ENCODE results near the gene RFNG.

Gene RFNG

DNA sequence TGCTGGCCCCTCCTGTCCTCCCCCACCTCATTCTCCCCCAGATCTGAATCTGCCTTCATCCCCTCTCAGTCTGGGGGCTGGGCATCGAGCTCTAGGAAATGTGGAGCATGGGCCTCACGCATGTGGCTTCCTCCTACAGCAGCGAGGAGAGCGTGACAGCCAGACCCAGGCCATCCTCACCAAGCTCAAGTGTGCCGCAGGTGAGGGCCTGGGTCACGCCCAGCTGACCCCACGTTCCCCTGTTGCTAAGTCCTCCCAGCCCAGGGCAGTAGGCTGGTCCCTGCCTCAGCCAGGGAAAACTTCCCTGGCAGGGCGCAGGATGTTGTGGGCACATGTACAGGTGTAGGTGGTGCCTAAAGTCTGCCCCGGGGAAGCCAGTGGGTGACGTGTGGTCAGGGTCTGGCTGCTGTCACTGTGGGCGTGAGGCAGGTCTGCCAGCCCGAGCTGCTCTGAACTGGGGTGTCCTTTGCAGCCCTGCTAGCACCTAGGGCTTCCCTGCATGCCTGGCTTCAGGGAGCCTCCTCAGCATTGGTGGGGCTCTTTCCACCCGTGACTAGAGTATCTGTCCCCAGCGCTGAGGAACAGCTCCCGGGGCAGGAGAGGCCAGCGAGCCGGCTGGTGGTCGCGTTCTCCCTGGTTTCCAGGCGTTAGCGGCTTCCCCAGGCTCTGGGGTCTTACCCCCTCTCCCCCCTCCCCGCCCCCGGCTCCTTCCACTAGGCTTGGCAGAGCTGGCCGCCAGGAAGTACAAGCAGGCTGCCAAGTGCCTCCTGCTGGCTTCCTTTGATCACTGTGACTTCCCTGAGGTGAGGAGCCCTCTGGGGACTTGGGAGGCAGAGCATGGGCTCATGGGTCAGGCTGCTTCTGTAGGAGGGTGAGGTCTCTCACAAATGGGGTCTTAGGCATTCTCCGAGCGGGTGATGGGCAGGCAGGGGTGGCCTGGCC lies 3.7 kb upstream of the RFNG start:
- TF ChIP-seq, protein P1, sequence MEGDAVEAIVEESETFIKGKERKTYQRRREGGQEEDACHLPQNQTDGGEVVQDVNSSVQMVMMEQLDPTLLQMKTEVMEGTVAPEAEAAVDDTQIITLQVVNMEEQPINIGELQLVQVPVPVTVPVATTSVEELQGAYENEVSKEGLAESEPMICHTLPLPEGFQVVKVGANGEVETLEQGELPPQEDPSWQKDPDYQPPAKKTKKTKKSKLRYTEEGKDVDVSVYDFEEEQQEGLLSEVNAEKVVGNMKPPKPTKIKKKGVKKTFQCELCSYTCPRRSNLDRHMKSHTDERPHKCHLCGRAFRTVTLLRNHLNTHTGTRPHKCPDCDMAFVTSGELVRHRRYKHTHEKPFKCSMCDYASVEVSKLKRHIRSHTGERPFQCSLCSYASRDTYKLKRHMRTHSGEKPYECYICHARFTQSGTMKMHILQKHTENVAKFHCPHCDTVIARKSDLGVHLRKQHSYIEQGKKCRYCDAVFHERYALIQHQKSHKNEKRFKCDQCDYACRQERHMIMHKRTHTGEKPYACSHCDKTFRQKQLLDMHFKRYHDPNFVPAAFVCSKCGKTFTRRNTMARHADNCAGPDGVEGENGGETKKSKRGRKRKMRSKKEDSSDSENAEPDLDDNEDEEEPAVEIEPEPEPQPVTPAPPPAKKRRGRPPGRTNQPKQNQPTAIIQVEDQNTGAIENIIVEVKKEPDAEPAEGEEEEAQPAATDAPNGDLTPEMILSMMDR (IDR thresholded peaks at IDR 0.05; ENCODE audit: unreplicated experiment in 3 of 3), result no peak
- Mint-ChIP-seq H3K9me3 (no peaks in the 10 kb centered on the region), H3K27me3 (ENCODE audit: low read depth) (no peaks in the 10 kb centered on the region), H3K27ac (no peak overlapping the region), H3K4me1 (peaks cover 9% of the 10 kb centered on the region), H3K4me3 (peak overlapping the region; percentile 48 to 63 (median 59)), H3K36me3 (ENCODE audit: low read depth) (peaks cover 11% of the 10 kb centered on the region)

DNA sequence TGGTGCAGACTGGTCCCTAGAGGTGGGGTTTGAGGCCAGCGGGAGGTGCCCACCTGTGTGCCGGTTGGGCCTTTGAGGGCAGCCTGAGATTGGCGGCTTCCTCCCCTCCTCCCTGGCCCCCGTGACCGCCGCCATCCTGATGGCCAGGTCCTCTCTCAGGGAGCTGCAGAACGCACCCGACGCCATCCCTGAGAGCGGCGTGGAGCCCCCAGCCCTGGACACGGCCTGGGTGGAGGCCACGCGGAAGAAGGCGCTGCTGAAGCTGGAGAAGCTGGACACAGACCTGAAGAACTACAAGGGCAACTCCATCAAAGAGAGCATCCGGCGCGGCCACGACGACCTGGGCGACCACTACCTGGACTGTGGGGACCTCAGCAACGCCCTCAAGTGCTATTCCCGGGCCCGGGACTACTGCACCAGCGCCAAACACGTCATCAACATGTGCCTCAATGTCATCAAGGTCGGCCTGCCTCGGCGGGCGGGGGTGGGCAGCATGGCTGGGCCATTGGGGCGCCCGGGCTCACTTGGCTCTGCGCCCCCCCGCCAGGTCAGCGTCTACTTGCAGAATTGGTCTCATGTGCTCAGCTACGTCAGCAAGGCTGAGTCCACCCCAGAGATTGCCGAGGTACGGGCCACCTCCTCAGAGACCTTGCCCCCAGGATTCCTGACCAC lies 2.9 kb upstream of the RFNG start:
- H3K4me1 Mint-ChIP-seq, result peaks cover 9% of the 10 kb centered on the region
- peaks cover 8% of the 10 kb centered on the region for H3K36me3 Mint-ChIP-seq (ENCODE audit: low read depth)
- no peaks in the 10 kb centered on the region for H3K9me3 Mint-ChIP-seq
- H3K27me3 Mint-ChIP-seq (ENCODE audit: low read depth), result no peaks in the 10 kb centered on the region
- H3K4me3 Mint-ChIP-seq, result peak overlapping the region; percentile 48 to 87 (median 59)
- TF ChIP-seq, protein P1 (IDR thresholded peaks at IDR 0.05; ENCODE audit: unreplicated experiment in 3 of 3), result no peak
- no peak overlapping the region for H3K27ac Mint-ChIP-seq

DNA sequence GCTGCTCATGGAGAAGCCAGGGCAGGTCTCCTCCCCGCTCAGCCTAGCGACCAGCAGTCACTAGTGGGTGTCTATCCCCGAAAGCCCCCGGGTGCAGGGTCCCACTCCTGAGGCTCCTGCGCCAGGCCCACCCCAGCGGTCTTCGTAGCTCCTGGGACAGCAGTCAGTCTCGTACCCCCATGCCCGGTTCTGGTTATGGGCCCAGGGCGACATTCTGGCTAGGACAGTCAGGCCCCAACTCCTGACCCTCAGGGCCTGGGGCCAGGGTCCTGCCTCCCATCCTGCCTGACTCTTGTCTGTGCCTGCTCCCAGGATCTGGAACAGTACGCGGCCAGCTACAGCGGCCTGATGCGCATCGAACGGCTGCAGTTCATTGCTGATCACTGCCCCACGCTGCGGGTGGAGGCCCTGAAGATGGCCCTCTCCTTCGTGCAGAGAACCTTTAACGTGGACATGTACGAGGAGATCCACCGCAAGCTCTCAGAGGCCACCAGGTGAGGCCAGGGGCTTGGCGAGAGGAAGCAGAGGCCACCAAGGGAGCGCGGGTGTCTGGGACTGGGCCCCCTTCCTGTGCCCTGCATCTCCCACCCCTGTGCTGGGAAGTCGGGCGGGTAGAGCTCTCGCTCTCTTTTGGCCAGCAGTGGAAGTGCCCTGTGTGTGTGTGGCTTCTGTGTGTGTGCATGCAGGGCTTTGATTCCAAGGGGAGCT lies 2.1 kb upstream of the RFNG start:
- H3K27ac Mint-ChIP-seq, result no peak overlapping the region
- peaks cover 8% of the 10 kb centered on the region for H3K36me3 Mint-ChIP-seq (ENCODE audit: low read depth)
- peaks cover 9% of the 10 kb centered on the region for H3K4me1 Mint-ChIP-seq
- peak overlapping the region; percentile 81 to 87 (median 86) for H3K4me3 Mint-ChIP-seq
- TF ChIP-seq, protein P1 (IDR thresholded peaks at IDR 0.05; ENCODE audit: unreplicated experiment in 3 of 3), result no peak
- no peaks in the 10 kb centered on the region for H3K27me3 Mint-ChIP-seq (ENCODE audit: low read depth)
- H3K9me3 Mint-ChIP-seq, result no peaks in the 10 kb centered on the region

DNA sequence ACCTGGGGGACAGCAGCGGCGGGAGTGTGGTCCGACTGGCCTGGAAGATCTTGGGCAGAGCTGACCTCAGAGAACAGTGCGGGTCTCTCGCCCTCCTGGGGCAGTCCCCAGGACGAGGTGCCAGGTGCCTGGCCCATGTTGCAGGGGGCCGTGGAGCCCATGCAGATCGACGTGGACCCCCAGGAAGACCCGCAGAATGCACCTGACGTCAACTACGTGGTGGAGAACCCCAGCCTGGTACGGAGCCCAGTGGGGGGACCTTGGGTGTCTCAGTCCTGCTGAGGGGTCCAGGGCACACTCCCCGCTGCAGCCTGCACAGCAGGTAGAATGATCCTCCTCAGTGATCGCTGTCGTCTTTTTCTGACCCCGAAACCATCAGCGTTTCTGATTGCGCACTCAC lies 1.5 kb upstream of the RFNG start:
- Mint-ChIP-seq H3K36me3 (ENCODE audit: low read depth) (peaks cover 8% of the 10 kb centered on the region), H3K4me3 (peak overlapping the region; percentile 81 to 87 (median 86)), H3K27ac (no peak overlapping the region), H3K9me3 (no peaks in the 10 kb centered on the region), H3K4me1 (peaks cover 9% of the 10 kb centered on the region), H3K27me3 (ENCODE audit: low read depth) (no peaks in the 10 kb centered on the region)
- TF ChIP-seq, protein P1 (IDR thresholded peaks at IDR 0.05; ENCODE audit: unreplicated experiment in 3 of 3), result no peak

DNA sequence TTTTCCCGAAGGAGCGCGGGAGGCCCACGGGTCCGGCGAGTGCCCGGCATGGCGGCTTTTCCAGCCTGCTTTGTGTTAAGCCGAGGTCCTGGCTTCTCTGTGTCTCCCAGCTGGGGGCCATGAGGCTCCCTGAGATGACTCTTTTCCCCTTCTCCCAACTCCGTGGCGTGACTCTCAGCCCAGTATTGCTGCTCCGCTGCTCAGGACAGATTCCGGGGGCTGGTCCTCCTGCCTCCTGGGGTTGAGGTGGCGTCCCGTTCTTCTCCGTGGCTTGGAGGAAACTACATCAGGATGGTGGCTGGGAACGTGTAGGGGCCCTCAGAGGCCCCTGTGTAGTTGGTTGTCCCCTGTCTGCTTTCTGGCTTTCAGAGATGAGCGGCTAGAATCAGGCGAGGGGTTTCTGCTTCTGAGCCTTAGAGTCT lies 1.0 kb upstream of the RFNG start:
- no peaks in the 10 kb centered on the region for H3K9me3 Mint-ChIP-seq
- peaks cover 9% of the 10 kb centered on the region for H3K4me1 Mint-ChIP-seq
- peaks cover 5% of the 10 kb centered on the region for H3K36me3 Mint-ChIP-seq (ENCODE audit: low read depth)
- no peaks in the 10 kb centered on the region for H3K27me3 Mint-ChIP-seq (ENCODE audit: low read depth)
- peak overlapping the region; percentile 81 to 87 (median 86) for H3K4me3 Mint-ChIP-seq
- H3K27ac Mint-ChIP-seq, result no peak overlapping the region
- TF ChIP-seq, protein P1 (IDR thresholded peaks at IDR 0.05; ENCODE audit: unreplicated experiment in 3 of 3), result no peak

Measured in nephron (organoid).